GM12873 (cell line): ENCODE data around the gene HEXIM1.
A peak's percentile ranks its signal among the peaks of the same experiment; 100 is the strongest.

Experiments
- TF ChIP-seq, protein P1 (sequence below): IDR thresholded peaks from 2 replicates; pipeline ENCODE4 v1.5.1; 2012; ENCODE audit warnings: low read depth, mild to moderate bottlenecking, moderate library complexity, low read length, control low read depth; ENCODE audit not compliant: insufficient read depth; ENCODE audit errors: missing control alignments

HEXIM1 gene

DNA sequence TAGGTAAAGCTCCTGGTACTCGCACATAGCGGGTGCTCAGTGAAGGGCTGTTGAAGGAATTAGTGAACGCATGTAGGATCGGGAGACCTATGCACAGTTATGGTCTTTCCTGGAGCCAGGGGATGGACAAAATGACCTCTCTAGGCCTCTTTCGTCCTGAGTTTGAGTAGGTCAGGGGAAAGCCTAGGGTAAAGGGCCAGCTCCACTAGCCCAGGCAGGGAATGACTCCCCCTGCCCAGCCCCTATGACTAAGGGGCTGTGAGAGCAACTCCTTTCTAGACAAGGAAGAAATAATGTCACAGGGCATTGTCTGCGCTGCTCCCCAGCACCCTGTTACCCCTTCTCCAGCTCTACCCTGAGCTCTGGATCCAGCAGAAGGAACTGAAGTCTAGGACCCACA lies 48.8 kb downstream of the HEXIM1 start:
- TF ChIP-seq, protein P1, sequence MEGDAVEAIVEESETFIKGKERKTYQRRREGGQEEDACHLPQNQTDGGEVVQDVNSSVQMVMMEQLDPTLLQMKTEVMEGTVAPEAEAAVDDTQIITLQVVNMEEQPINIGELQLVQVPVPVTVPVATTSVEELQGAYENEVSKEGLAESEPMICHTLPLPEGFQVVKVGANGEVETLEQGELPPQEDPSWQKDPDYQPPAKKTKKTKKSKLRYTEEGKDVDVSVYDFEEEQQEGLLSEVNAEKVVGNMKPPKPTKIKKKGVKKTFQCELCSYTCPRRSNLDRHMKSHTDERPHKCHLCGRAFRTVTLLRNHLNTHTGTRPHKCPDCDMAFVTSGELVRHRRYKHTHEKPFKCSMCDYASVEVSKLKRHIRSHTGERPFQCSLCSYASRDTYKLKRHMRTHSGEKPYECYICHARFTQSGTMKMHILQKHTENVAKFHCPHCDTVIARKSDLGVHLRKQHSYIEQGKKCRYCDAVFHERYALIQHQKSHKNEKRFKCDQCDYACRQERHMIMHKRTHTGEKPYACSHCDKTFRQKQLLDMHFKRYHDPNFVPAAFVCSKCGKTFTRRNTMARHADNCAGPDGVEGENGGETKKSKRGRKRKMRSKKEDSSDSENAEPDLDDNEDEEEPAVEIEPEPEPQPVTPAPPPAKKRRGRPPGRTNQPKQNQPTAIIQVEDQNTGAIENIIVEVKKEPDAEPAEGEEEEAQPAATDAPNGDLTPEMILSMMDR, result no peak

DNA sequence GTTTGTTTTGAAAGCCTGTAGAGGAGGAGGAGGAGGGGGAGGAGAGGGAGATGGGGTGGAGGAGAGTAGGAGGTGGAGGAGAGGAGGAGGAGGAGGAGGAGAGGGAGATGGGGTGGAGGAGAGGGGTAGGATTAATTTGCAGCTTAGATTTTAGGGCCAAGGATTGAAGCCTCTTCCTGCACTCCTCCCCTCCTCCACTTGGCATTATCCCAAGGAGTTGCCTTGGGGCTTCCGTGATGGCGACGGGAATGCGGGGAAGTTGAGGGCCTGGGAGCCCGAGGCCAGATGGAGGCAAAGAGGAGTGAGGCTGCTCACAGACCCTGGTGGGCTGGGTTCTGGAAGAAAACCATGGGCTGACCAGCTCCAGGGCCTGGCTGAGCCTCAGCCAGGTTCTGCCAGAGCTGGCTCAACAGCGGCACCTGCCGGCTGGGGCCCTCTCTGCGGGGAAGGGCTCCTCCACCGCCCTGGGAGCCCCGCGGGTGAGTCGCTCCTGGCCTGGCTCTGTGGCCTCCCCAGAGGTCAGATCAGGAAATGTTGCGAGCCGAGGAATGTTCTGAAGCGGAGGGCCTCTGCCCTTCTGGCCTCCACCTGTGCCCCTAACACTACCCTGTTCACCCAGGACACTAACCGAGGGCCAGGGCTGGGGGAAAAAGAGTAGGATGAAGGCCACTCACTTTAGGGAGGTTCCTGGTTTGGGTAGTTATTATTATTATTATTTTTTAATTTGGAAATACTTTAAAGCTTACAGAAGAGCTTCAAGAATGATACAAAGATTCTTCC lies 49.5 kb downstream of the HEXIM1 start:
- TF ChIP-seq, protein P1, result peak; percentile 100

DNA sequence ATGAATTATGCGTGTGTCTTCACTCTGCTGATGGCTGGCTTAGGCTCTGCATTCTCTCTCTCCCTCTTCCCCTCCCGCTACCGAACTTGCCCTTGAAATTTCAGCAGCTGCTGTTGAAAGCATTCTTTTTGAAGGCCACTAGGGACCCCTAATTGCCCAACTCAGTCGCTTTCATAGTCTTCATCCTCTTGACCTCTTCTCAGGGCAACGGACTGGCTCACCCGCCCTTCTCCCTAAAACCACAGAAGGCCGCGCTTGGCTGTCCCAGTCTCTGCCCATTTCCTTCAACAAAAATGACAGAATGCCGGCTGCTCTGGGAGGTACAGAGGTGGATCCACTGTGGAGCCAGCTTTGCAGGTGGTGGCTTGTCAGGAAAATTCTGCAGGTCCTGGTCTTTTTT lies 52.4 kb downstream of the HEXIM1 start:
- TF ChIP-seq, protein P1, result no peak

DNA sequence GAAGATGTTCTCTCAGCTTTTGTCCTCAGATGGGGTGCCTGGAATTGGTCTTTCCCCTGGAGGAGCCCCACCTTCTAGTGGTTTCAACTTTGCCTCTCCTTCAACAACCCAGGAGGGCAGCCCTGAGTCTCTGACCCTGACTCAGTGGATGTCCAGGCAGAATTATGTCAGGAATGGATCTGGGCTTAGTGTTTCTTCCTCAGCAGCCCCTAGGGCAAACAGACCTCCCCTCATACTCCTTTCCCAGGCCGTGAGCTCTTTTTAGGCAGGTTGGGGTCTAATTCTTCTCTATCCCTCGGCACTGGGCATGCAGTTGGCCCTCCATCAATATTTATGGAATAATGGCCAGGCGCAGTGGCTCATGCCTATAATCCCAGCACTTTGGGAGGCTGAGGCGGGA lies 53.2 kb downstream of the HEXIM1 start:
- TF ChIP-seq, protein P1, result no peak
